DMS153 (cell line): Measurements from ENCODE around the gene MRPL14.
"Not testable (repeated sequence)": the region's sequence is repeated elsewhere in the genome, so short reads cannot be mapped to it uniquely, and the experiment has no call there.

ENCODE experiments used
- DNase-seq: peaks from one replicate; lab custom pipeline; 2025; lab: John Stamatoyannopoulos, UW

Gene MRPL14

GRCh38 chr6:44097782-44098317, 29.4 kb downstream of the MRPL14 start:
- no peak for DNase-seq

- peak; percentile 38 for DNase-seq
Measured at GRCh38 chr6:44096612-44097011, 30.6 kb downstream of the MRPL14 start.

GRCh38 chr6:44095243-44095623, 32.0 kb downstream of the MRPL14 start:
- not testable (repeated sequence) for DNase-seq

- no peak for DNase-seq
Measured at GRCh38 chr6:44094403-44095242, 32.6 kb downstream of the MRPL14 start.

- no peak for DNase-seq
Measured at GRCh38 chr6:44093750-44094402, 33.4 kb downstream of the MRPL14 start.

GRCh38 chr6:44093066-44093465, 34.2 kb downstream of the MRPL14 start:
- DNase-seq, result no peak

- DNase-seq, result no peak
Measured at GRCh38 chr6:44091981-44092884, 35.0 kb downstream of the MRPL14 start.

GRCh38 chr6:44091356-44091755, 35.9 kb downstream of the MRPL14 start:
- DNase-seq, result not testable (repeated sequence)

- no peak for DNase-seq
Measured at GRCh38 chr6:44090465-44090864, 36.8 kb downstream of the MRPL14 start.

- DNase-seq, result no peak
Measured at GRCh38 chr6:44088827-44089590, 38.2 kb downstream of the MRPL14 start.

GRCh38 chr6:44087623-44088022, 39.6 kb downstream of the MRPL14 start:
- DNase-seq, result no peak

- DNase-seq, result peak; percentile 1
Measured at GRCh38 chr6:44086931-44087574, 40.2 kb downstream of the MRPL14 start.

GRCh38 chr6:44085219-44085618, 42.0 kb downstream of the MRPL14 start:
- DNase-seq, result no peak

- no peak for DNase-seq
Measured at GRCh38 chr6:44084231-44085014, 42.8 kb downstream of the MRPL14 start.

- DNase-seq, result no peak
Measured at GRCh38 chr6:44082872-44083321, 44.4 kb downstream of the MRPL14 start.

GRCh38 chr6:44081753-44082152, 45.5 kb downstream of the MRPL14 start:
- DNase-seq, result no peak

GRCh38 chr6:44080561-44081521, 46.4 kb downstream of the MRPL14 start:
- no peak for DNase-seq

GRCh38 chr6:44079672-44080071, 47.6 kb downstream of the MRPL14 start:
- no peak for DNase-seq
